Loucy (cell line): ENCODE measurements around the gene ATP5PO.

Experiments used
- H2AFZ ChIP-seq: fragments of 200-600 bp; sonication (generic); 2 replicates; pipeline ENCODE4 v1.6.0; 2016; ENCODE audit warnings: antibody characterized with exemption, mild to moderate bottlenecking, low read length, moderate library complexity
- H3F3A ChIP-seq: fragments of 200-600 bp; 2 replicates; pipeline ENCODE4 v1.6.0; 2016; ENCODE audit warnings: antibody characterized with exemption, low read depth, mild to moderate bottlenecking
- H3K27me3 ChIP-seq: fragments of 200-600 bp; sonication (generic); 2 replicates; pipeline ENCODE4 v1.6.1; 2014; ENCODE audit warnings: low read length, mild to moderate bottlenecking; ENCODE audit not compliant: insufficient read depth, poor library complexity, severe bottlenecking
- H3K36me3 ChIP-seq: fragments of 200-600 bp; sonication (generic); 2 replicates; pipeline ENCODE4 v1.6.1; 2016; ENCODE audit warnings: low read length; ENCODE audit not compliant: insufficient read depth
- H3K4me1 ChIP-seq: fragments of 200-600 bp; sonication (generic); 2 replicates; pipeline ENCODE4 v1.5.1; 2014; ENCODE audit warnings: low read length, mild to moderate bottlenecking; ENCODE audit not compliant: insufficient read depth, poor library complexity, severe bottlenecking
- H3K4me2 ChIP-seq: fragments of 200-600 bp; sonication (generic); 2 replicates; pipeline ENCODE4 v1.6.0; 2014; ENCODE audit warnings: antibody characterized with exemption, low read length, low read depth, mild to moderate bottlenecking; ENCODE audit not compliant: poor library complexity, severe bottlenecking
- H3K4me3 ChIP-seq: fragments of 200-600 bp; sonication (generic); 2 replicates; pipeline ENCODE4 v1.5.1; 2014; ENCODE audit warnings: low read length, mild to moderate bottlenecking, mixed read lengths; ENCODE audit not compliant: poor library complexity, severe bottlenecking
- H3K79me2 ChIP-seq: fragments of 200-600 bp; sonication (generic); 2 replicates; pipeline ENCODE4 v1.6.1; 2014; ENCODE audit warnings: low read length; ENCODE audit not compliant: insufficient read depth
- H3K9ac ChIP-seq: fragments of 200-600 bp; sonication (generic); 2 replicates; pipeline ENCODE4 v1.6.0; 2014; ENCODE audit warnings: mild to moderate bottlenecking, low read depth, low read length, moderate library complexity; ENCODE audit not compliant: poor library complexity, severe bottlenecking
- H3K9me2 ChIP-seq: fragments of 200-600 bp; sonication (generic); replicated peaks from 2 replicates; pipeline ENCODE4 v1.6.1; 2016; ENCODE audit warnings: low read depth, low read length, mixed read lengths
- H3K9me3 ChIP-seq: fragments of 200-600 bp; sonication (generic); 2 replicates; pipeline ENCODE4 v1.6.1; 2014; ENCODE audit warnings: mild to moderate bottlenecking, antibody characterized with exemption, low read length, low read depth; ENCODE audit not compliant: insufficient read depth
- H4K20me1 ChIP-seq: fragments of 200-600 bp; sonication (generic); 2 replicates; pipeline ENCODE4 v1.6.0; 2014; ENCODE audit warnings: antibody characterized with exemption, low read length, mild to moderate bottlenecking; ENCODE audit not compliant: insufficient read depth, poor library complexity, severe bottlenecking
- CTCF ChIP-seq: fragments of 200-600 bp; sonication (generic); conservative IDR thresholded peaks from 2 replicates; pipeline ENCODE4 v1.5.1; 2014; ENCODE audit warnings: mild to moderate bottlenecking, antibody characterized with exemption, low read length
- EZH2phosphoT487 ChIP-seq: fragments of 200-600 bp; IDR thresholded peaks from 2 replicates; pipeline ENCODE4 v1.6.1; 2018; ENCODE audit warnings: antibody characterized with exemption, mild to moderate bottlenecking, moderate library complexity, borderline replicate concordance

ATP5PO gene

DNA sequence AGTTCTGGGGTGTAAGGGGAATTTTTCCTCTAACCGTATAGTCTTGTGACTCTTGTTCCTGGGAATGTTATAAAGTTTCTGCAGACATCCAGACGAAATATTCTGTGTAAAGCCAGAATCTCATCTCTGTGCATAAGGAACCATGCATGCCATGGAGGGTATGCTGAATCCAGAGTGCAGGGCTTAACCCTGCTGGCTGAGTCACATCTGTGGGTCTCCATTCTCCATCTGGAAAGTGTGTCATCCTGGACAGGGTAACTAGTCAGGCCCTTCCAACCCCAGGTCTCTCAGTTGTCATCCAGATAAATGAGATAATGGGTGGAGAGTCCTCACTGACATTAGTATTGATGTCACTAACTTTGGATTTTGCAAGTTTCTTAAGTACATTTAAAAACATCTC is 48.8 kb downstream of the ATP5PO start:
- H3K4me1 ChIP-seq, result no peaks in the 10 kb centered on the region
- no peaks in the 10 kb centered on the region for H4K20me1 ChIP-seq
- H3K79me2 ChIP-seq, result no peaks in the 10 kb centered on the region
- no peak overlapping the region for H3K9ac ChIP-seq
- no peaks in the 10 kb centered on the region for H3K9me2 ChIP-seq
- H2AFZ ChIP-seq, result no peak overlapping the region
- TF ChIP-seq EZH2phosphoT487 (no peak), CTCF (no peak)
- H3K36me3 ChIP-seq, result no peaks in the 10 kb centered on the region
- no peaks in the 10 kb centered on the region for H3K27me3 ChIP-seq
- H3K4me2 ChIP-seq, result no peak overlapping the region
- H3F3A ChIP-seq, result no peaks in the 10 kb centered on the region
- no peaks in the 10 kb centered on the region for H3K9me3 ChIP-seq
- no peak overlapping the region for H3K4me3 ChIP-seq

DNA sequence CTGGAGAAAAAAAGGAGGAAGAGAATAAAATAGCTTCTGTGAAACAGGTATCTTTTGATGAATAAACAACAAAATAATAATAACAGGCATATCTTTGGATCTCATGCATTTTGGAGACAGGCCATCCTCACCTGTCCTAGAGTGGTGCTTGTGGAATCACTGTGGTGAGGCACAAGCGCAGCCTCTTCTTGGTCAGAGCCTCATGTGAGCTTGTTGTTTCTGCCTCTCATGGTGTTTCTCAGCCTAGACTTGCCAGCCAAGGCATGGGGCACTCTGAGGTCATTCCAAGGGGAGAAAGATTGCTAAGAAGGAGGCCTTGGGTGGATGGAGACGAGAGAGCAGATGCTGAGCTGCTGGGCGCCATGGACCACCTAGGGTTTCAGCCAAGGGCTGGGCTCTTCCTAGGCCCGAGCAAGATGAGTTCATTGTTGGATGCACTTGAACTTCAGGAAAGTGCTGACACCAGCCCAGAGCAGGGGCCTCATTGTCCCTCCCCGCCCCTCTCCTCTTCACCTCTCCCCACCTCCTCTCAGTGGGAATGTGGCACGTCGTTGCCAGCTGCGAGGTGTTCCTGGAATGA is 49.5 kb downstream of the ATP5PO start:
- Histone ChIP-seq H3K4me2 (no peak overlapping the region), H3K79me2 (no peaks in the 10 kb centered on the region), H3K4me1 (no peaks in the 10 kb centered on the region), H2AFZ (no peak overlapping the region), H3K36me3 (no peaks in the 10 kb centered on the region), H3K9ac (no peak overlapping the region), H3K27me3 (no peaks in the 10 kb centered on the region), H3F3A (no peaks in the 10 kb centered on the region), H3K9me3 (no peaks in the 10 kb centered on the region), H3K4me3 (no peak overlapping the region), H4K20me1 (no peaks in the 10 kb centered on the region), H3K9me2 (no peaks in the 10 kb centered on the region)
- TF ChIP-seq CTCF (no peak), EZH2phosphoT487 (no peak)

GRCh38 chr21:33865176-33865575 is 50.4 kb downstream of the ATP5PO start:
- H3K27me3 ChIP-seq, result no peaks in the 10 kb centered on the region
- H3K36me3 ChIP-seq, result no peaks in the 10 kb centered on the region
- no peak for TF ChIP-seq EZH2phosphoT487
- TF ChIP-seq CTCF, result no peak
- H4K20me1 ChIP-seq, result no peaks in the 10 kb centered on the region
- H3K9me2 ChIP-seq, result no peaks in the 10 kb centered on the region
- no peaks in the 10 kb centered on the region for H3F3A ChIP-seq
- H3K4me2 ChIP-seq, result no peak overlapping the region
- no peaks in the 10 kb centered on the region for H3K79me2 ChIP-seq
- H3K4me1 ChIP-seq, result no peaks in the 10 kb centered on the region
- H3K4me3 ChIP-seq, result no peak overlapping the region
- no peak overlapping the region for H2AFZ ChIP-seq
- H3K9me3 ChIP-seq, result no peaks in the 10 kb centered on the region
- no peak overlapping the region for H3K9ac ChIP-seq
